Thyroid gland (tissue), 4 donors: Measurements from ENCODE around the gene TAAR9.

Experiments used
- POLR2A ChIP-seq, 2 donors: fragments of 450-650 bp; IDR thresholded peaks; one replicate each; pipeline ENCODE4 v1.6.1; 2017; ENCODE audit warnings: antibody characterized with exemption in 2 of 2, mild to moderate bottlenecking in 2 of 2, moderate library complexity in 1 of 2
- TF ChIP-seq, protein P1 (sequence below), 6 experiments: fragments of 200-600 bp in 3 of 6; fragments of 450-650 bp in 3 of 6; sonication (generic) in 3 of 6; IDR thresholded peaks; one replicate each; pipeline ENCODE4 v1.5.1; 2016 to 2019; ENCODE audit warnings: antibody characterized with exemption in 6 of 6, mild to moderate bottlenecking in 2 of 6, inconsistent platforms in 1 of 6, moderate library complexity in 1 of 6

DNA sequence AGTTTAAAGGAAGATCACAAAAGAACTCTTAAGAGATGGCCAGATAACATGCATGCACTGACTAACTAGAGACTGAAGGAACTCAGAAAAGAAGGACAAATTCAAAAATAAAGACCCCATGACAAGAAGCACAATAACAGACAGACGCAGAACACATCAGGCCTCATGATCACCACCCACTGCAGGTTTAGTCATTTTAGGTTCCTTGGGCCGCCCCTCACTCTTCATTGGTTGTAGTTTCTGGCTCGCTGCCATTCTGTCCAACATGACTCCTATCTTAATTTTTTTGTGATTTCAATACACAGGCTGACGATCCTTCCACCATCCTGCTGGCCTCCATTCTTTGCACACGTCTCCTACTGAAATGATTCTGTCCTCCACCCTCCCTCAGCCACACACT is 46.8 kb upstream of the TAAR9 start:
- TF ChIP-seq, protein P1, sequence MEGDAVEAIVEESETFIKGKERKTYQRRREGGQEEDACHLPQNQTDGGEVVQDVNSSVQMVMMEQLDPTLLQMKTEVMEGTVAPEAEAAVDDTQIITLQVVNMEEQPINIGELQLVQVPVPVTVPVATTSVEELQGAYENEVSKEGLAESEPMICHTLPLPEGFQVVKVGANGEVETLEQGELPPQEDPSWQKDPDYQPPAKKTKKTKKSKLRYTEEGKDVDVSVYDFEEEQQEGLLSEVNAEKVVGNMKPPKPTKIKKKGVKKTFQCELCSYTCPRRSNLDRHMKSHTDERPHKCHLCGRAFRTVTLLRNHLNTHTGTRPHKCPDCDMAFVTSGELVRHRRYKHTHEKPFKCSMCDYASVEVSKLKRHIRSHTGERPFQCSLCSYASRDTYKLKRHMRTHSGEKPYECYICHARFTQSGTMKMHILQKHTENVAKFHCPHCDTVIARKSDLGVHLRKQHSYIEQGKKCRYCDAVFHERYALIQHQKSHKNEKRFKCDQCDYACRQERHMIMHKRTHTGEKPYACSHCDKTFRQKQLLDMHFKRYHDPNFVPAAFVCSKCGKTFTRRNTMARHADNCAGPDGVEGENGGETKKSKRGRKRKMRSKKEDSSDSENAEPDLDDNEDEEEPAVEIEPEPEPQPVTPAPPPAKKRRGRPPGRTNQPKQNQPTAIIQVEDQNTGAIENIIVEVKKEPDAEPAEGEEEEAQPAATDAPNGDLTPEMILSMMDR (IDR thresholded peaks at IDR 0.05) = no peak
- no peak for TF ChIP-seq POLR2A (IDR thresholded peaks at IDR 0.05)
